DMS79 treated with DMSO at 0.1 percent for 48 hours (cell line): Measurements from ENCODE around the gene UBA1.
"Not testable (repeated sequence)": the region's sequence is repeated elsewhere in the genome, so short reads cannot be mapped to it uniquely, and the experiment has no call there.

Experiments
- DNase-seq: peaks from one replicate; lab custom pipeline; 2025; lab: John Stamatoyannopoulos, UW

UBA1 gene

GRCh38 chrX:47229427-47229826, 35.8 kb downstream of the UBA1 start:
- no peak for DNase-seq

DNA sequence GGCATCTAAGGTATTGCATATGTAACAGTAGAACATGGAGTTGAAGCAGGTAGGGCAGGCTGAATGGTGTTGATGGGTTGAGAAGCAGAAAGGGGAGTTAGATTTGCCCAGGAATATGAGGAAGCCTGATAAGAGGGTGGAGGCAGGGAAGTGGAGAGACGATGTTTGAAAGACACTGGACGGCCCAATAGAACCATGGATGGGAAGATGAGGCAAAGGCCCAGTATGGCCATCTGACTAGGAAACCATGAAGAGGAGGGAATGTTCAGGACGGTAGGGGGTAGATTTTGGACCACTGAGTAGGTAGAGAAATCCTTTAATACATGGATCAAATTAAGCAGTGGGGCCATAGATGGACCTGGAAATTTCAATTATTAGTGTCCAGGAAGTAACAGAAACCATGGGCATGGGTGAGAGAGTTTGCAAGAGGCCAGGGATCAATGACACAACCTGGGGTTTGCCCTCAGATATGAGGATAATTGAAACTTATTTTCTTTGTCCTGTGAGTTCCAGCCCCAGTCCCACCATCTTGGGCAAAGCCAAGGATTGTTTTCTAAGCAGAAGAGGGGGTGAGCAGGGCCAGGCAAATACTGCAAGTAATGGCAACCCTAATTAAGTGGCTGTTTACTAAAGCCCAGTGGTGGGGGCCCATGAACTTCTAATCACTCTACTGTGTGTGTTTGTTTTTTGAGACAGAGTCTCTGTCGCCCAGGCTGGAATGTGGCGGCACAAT, 36.7 kb downstream of the UBA1 start:
- no peak for DNase-seq

- no peak for DNase-seq
These were observed 37.5 kb downstream of the UBA1 start for GRCh38 chrX:47231167-47231566.

DNA sequence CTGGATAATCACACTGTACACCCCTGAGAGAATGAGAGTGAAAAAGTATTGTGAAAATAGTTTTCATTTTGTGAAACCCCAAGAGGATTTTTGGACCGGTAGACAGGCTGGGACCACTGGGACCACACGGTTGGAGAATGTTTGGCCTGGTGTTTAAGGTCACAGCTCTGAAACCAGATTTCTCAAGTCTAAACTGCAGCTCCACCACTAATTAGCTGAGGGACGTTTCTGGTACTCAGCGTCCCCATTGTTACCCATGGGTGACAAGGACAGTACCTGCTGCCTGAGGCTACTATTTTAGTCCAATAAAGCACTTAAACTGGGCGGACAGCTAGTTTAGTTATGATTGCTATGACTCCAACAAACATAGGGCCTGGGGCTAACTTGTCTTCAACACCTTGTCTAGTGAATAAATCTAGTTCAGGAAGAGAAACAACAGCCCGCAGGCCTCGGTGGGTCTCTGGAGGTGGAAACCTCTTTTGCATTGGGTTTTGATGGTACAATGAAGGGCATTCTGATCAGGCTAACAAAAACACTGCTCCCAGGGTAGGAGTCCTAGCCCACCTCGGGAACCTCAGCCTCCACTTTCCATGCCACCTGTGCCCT, 38.7 kb downstream of the UBA1 start:
- no peak for DNase-seq

DNA sequence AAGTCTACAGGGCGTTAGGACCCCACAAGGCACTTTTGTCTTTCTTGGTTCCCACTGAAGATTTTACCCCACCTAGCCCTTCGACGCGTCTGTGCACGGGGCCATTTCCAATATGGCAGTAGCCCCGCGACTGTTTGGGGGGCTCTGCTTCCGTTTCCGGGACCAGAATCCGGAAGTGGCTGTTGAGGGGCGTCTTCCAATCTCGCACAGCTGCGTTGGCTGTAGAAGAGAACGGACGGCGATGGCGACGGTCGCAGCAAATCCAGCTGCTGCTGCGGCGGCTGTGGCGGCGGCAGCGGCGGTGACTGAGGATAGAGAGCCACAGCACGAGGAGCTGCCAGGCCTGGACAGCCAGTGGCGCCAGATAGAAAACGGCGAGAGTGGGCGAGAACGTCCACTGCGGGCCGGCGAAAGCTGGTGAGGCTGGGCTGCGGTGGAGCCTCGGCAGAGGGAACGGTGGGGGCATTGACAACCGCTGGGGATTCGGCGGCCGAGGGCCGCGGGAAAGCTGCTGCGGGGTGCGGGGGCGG, 39.2 kb downstream of the UBA1 start, which contains the start of gene USP11:
USP11 (plus strand) TSS at position 207 of the 530 bp plus-strand sequence; CDS start at position 242, 35 bp downstream.
- peak; percentile 34 for DNase-seq

DNA sequence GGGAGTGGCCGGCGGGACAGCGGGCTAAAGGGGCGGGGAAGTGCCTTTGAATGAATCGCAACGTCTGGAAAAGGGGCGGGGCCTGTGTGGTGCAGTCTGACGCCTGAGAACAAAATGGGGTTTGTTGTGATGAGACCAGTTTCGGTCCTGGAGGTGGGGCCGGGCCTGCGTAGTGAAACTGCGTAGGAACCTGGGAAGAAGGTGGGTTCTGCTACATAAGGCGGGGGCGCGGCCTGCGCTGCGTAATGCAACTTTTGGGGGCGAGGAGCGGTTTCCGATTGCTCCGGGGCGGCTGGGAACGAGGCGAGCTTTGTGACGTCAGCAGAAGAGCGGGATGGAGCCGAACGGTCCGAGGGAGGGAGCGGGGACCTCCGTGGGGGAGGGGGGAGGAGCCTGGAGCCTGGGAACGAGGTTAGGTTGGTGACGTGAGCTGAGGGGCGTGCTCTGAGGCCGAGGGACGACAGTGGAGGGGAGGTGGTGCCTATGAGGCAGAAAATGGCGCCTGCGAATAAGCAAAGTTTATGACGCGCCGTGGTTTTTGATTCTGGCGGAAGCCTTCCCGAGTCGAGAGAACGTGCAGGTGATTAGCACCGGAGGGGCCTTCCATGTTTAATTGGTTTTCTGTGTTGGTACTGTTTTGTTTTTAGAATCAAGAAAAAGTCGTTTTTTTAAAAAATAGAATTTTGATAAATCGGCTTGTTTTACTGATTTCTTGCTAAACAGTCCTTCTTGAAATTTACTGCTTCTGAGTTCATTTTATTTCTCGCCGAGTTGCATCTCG, 39.9 kb downstream of the UBA1 start:
- peak; percentile 90 for DNase-seq

GRCh38 chrX:47234583-47234982, 41.0 kb downstream of the UBA1 start:
- DNase-seq = no peak

DNA sequence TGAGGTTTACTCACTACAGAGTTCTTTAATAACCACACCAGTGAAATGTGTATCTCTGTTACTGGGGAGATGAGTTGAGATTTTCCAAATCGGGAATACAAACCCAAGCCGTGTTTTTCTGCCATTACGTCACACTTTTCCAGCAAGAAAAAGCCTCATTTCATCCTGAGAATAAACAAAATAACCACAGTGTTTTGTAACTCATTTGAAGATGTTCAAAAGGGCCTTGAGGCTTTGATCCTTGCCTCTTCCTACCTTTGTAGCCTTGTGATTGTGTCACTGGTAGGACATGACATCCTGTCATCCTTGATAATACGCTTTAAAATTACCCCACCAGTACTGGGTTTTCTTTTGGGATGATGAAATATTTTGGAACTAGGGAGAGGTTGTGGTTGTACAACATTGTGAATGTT, 42.1 kb downstream of the UBA1 start:
- DNase-seq = no peak

- DNase-seq = no peak
These were observed 45.6 kb downstream of the UBA1 start for GRCh38 chrX:47239199-47239598.

GRCh38 chrX:47239898-47240545, 46.4 kb downstream of the UBA1 start:
- DNase-seq = no peak

DNA sequence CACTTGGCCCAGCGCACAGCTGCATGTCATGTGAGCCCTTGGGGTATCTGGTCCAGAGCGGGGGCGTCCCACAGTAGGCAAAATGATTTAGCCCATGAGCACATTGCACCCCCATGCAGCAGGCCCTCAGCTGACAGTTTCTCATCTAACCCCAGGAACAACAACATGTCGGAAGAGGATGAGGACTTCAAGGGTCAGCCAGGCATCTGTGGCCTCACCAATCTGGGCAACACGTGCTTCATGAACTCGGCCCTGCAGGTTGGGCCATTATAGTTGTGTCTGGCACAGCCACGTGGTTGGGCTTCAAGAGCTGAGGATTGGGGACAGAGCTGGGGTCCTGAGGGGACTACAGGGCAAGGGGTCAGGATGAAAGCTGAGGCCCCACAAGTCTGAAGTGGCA, 47.0 kb downstream of the UBA1 start:
- no peak for DNase-seq

DNA sequence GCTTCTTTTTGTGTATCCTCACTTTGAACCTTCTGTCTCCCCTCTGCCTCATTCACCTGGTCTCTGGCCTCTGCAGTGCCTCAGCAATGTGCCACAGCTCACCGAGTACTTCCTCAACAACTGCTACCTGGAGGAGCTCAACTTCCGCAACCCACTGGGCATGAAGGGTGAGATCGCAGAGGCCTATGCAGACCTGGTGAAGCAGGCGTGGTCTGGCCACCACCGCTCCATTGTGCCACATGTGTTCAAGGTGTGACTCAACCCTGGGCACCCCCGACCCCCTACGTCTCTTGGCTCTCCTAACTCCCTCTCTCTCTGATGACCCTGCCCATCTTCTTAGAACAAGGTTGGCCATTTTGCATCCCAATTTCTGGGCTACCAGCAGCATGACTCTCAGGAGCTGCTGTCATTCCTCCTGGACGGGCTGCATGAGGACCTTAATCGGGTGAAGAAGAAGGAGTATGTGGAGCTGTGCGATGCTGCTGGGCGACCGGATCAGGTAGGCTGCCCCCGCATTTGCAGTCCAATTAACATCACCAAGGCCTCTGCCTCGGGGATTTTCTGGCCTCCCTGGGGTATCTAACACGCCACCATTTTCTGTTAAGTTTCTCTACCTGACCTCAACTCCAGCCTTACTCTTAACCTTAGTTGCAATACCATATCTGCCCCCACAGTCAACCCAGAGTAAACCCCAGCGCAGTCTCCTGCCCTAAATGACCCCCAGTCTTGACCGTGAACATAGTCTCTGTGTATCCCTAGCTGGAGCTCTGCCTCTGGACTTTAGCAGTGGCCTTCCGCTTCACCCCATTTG, 47.8 kb downstream of the UBA1 start:
- DNase-seq = no peak

DNA sequence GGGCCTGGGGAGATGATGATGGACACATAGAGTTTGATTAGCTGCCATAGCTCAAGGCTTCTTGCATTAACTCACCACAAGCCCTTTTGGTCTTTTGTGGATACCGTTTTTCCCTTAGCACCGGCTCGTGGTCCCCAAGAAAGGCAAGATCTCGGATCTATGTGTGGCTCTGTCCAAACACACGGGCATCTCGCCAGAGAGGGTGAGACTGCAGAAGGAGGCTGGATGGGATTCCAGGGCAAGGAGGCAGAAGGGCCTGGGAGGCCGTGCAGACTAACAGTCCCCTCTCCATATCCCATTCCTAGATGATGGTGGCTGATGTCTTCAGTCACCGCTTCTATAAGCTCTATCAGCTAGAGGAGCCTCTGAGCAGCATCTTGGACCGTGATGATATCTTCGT, 48.7 kb downstream of the UBA1 start:
- no peak for DNase-seq

- DNase-seq = no peak
These were observed 49.7 kb downstream of the UBA1 start for GRCh38 chrX:47243351-47243750.

DNA sequence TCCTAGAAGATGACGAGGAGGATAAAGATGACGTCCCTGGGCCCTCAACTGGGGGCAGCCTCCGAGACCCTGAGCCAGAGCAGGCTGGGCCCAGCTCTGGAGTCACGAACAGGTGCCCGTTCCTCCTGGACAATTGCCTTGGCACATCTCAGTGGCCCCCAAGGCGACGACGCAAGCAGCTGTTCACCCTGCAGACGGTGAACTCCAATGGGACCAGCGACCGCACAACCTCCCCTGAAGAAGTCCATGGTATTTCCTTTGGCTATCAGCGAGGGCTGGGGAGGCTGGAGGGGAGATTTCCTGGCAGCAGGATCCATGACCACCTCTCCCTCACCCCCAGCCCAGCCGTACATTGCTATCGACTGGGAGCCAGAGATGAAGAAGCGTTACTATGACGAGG, 51.0 kb downstream of the UBA1 start:
- no peak for DNase-seq

DNA sequence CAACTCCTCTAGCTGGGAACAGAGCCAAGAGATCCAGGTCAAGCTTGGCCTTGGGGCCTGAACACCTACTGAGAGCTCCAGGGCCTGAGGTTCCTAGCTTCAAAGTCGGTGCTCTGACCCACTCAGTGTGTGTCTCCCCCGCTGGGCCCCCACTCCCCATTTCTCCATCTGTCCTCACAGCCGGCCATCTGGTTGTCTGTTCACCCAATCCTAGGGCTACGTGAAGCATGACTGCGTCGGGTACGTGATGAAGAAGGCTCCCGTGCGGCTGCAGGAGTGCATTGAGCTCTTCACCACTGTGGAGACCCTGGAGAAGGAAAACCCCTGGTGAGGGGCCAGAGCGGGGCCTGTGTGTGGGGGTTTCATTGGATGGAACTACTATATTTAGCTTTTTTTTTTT, 51.5 kb downstream of the UBA1 start:
- no peak for DNase-seq

- DNase-seq = no peak
These were observed 53.8 kb downstream of the UBA1 start for GRCh38 chrX:47247206-47247998.

GRCh38 chrX:47247999-47248320, 54.3 kb downstream of the UBA1 start:
- no peak for DNase-seq

DNA sequence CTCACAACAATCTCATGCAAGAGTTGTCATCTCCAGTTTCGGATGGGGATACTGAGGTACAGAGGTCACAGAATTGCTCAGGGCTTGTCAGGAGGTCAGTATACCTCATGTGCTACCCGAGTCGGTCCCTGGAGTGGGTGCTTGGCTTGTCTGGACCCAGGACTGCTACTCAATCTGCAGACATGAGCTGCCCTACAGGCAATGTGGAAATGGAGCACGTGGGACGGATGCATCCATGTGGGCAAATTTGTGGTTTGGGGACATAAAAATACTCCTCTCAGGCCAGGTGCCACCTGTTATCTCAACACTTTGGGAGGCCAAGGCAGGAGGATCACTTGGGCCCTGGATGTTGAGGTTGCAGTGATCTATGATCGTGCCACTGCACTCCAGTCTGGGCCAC, 54.9 kb downstream of the UBA1 start:
- DNase-seq = no peak

DNA sequence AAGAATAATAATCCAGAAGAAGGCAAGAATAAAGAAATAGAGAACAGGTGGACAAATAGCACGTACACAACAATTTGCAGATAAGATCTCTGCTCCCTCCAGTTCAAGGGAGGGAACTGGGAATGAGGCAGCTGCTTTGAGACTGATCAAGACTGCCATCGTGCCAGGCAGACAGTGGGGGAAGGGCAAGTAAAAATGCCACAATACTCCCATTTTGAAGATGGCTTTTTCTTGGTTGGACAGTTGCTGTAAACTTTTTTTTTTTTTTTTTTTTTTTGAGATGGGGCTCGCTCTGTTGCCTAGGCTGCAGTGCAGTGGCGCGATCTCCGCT, 56.4 kb downstream of the UBA1 start:
- DNase-seq = no peak

DNA sequence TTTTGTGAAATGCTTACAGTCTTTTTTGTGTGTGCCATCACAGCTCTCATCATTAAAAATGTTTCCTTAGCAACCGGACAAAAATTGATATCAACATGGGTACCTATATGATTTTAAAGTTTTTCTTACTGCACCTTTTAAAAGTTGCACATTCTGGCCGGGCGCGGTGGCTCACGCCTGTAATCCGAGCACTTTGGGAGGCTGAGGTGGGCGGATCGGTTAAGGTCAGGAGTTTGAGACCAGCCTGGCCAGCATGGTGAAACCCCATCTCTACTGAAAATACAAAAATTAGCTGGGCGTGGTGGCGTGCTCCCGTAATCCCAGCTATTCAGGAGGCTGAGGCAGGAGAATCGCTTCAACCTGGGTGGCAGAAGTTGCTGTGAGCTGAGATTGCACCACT, 64.0 kb downstream of the UBA1 start:
- DNase-seq = not testable (repeated sequence)
